Measurements from ENCODE around the gene ADAT3. TPM values are rescaled to one million over a fixed set of nuclear protein-coding genes. Genes with fewer than 3 reads are reported as not detected.
"Not testable (repeated sequence)": the region's sequence is repeated elsewhere in the genome, so short reads cannot be mapped to it uniquely, and the experiment has no call there.

Gene ADAT3
- total and polyA plus RNA-seq, 4 experiments from 2014 or later, result 1.4 to 4.9 (median 3.8) TPM

GRCh38 chr19:1873524-1874473, 31.4 kb upstream of the ADAT3 start:
- POLR2A ChIA-PET (ENCODE audit: partially characterized antibody), result interaction anchor here (3.3 to 4.1 kb wide), 3 partner anchors 8 to 23 kb away, joined by 33 to 60 read pairs (median 57); partner anchors contain the start of genes ABHD17A and KLF16
- Mint-ChIP-seq H3K27me3 (no peaks in the 10 kb centered on the region), H3K36me3 (peaks cover 3 to 27% of the 10 kb centered on the region in 2 donors), H3K9me3 (no peaks in the 10 kb centered on the region), H3K4me3 (peak overlapping the region; percentile 93 to 99 (median 98)), H3K27ac (peak overlapping the region; percentile 89 to 99 (median 98)), H3K4me1 (peaks cover 13 to 44% (median 20%) of the 10 kb centered on the region in 4 donors)
- Histone ChIP-seq H3K27me3 (ENCODE audit: insufficient read depth, low read length) (no peaks in the 10 kb centered on the region), H3K9me3 (ENCODE audit: control insufficient read depth in 1 of 2, low read length in 2 of 2) (no peaks in the 10 kb centered on the region), H3K4me1 (ENCODE audit: insufficient read depth, low read length) (peaks cover 37% of the 10 kb centered on the region), H3K36me3 (ENCODE audit: insufficient read depth, low read length) (no peaks in the 10 kb centered on the region), H3K4me3 (ENCODE audit: low read length in 2 of 2) (peak overlapping the region in 1 of 2 donors; percentile 97), H3K27ac (ENCODE audit: low read depth, low read length) (peak overlapping the region; percentile 92)
- CTCF ChIA-PET (ENCODE audit: partially characterized antibody), result interaction anchor here (1.0 to 1.5 kb wide), 3 partner anchors 9 to 35 kb away, joined by 3 to 12 read pairs (median 3); no protein-coding TSS in a partner anchor
- intact Hi-C loops (cut with micrococcal nuclease), result no loop called here
- DNase-seq, result peak in 1 of 5 donors; percentile 40

GRCh38 chr19:1874554-1875185, 30.5 kb upstream of the ADAT3 start:
- H3K36me3 Mint-ChIP-seq, result peaks cover 3 to 27% of the 10 kb centered on the region in 2 donors
- Histone ChIP-seq H3K36me3 (ENCODE audit: insufficient read depth, low read length) (no peaks in the 10 kb centered on the region), H3K4me1 (ENCODE audit: insufficient read depth, low read length) (peaks cover 37% of the 10 kb centered on the region), H3K4me3 (ENCODE audit: low read length in 2 of 2) (peak overlapping the region; percentile 94 to 97), H3K27ac (ENCODE audit: low read depth, low read length) (peak overlapping the region; percentile 92), H3K9me3 (ENCODE audit: control insufficient read depth in 1 of 2, low read length in 2 of 2) (no peaks in the 10 kb centered on the region), H3K27me3 (ENCODE audit: insufficient read depth, low read length) (no peaks in the 10 kb centered on the region)
- peak overlapping the region; percentile 93 to 99 (median 98) for H3K4me3 Mint-ChIP-seq
- H3K4me1 Mint-ChIP-seq, result peaks cover 13 to 44% (median 20%) of the 10 kb centered on the region in 4 donors
- intact Hi-C loops (cut with micrococcal nuclease), result no loop called here
- ChIA-PET POLR2A (ENCODE audit: partially characterized antibody) (interaction anchor here (0.8 to 4.1 kb wide), 11 partner anchors 9 to 68 kb away, joined by 3 to 60 read pairs (median 5); partner anchors contain the start of genes ABHD17A, ADAT3, KLF16 and SCAMP4), CTCF (ENCODE audit: partially characterized antibody) (interaction anchor here (0.7 to 2.9 kb wide), 7 partner anchors 8 to 55 kb away, joined by 3 to 12 read pairs (median 4); no protein-coding TSS in a partner anchor)
- DNase-seq, result peak; percentile 60 to 71 (median 63)
- peak overlapping the region; percentile 89 to 99 (median 98) for H3K27ac Mint-ChIP-seq
- H3K27me3 Mint-ChIP-seq, result no peaks in the 10 kb centered on the region
- H3K9me3 Mint-ChIP-seq, result no peaks in the 10 kb centered on the region

GRCh38 chr19:1875265-1875645, 29.9 kb upstream of the ADAT3 start:
- intact Hi-C loops (cut with micrococcal nuclease); H3K27me3 Mint-ChIP-seq; DNase-seq; H3K36me3 ChIP-seq (ENCODE audit: insufficient read depth, low read length); H3K9me3 Mint-ChIP-seq; H3K9me3 ChIP-seq (ENCODE audit: control insufficient read depth in 1 of 2, low read length in 2 of 2); H3K27me3 ChIP-seq (ENCODE audit: insufficient read depth, low read length): not testable (repeated sequence)
- H3K4me3 Mint-ChIP-seq, result peak overlapping the region; percentile 93 to 99 (median 98)
- peaks cover 12 to 44% (median 20%) of the 10 kb centered on the region in 4 donors for H3K4me1 Mint-ChIP-seq
- ChIA-PET CTCF (ENCODE audit: partially characterized antibody) (interaction anchor here (0.7 to 2.9 kb wide), 5 partner anchors 9 to 55 kb away, joined by 4 to 12 read pairs (median 4); no protein-coding TSS in a partner anchor), POLR2A (ENCODE audit: partially characterized antibody) (interaction anchor here (0.8 to 4.1 kb wide), 12 partner anchors 10 to 67 kb away, joined by 3 to 60 read pairs (median 6); partner anchors contain the start of genes ABHD17A, ADAT3, KLF16 and SCAMP4)
- H3K27ac Mint-ChIP-seq, result peak overlapping the region; percentile 89 to 99 (median 98)
- peaks cover 3 to 25% of the 10 kb centered on the region in 2 donors for H3K36me3 Mint-ChIP-seq
- Histone ChIP-seq H3K4me3 (ENCODE audit: low read length in 2 of 2) (peak overlapping the region; percentile 94 to 97), H3K4me1 (ENCODE audit: insufficient read depth, low read length) (peaks cover 40% of the 10 kb centered on the region), H3K27ac (ENCODE audit: low read depth, low read length) (peak overlapping the region; percentile 92)

- Histone ChIP-seq H3K9me3 (ENCODE audit: control insufficient read depth in 1 of 2, low read length in 2 of 2) (no peaks in the 10 kb centered on the region), H3K27me3 (ENCODE audit: insufficient read depth, low read length) (no peaks in the 10 kb centered on the region), H3K4me1 (ENCODE audit: insufficient read depth, low read length) (peaks cover 46% of the 10 kb centered on the region), H3K36me3 (ENCODE audit: insufficient read depth, low read length) (peaks cover 7% of the 10 kb centered on the region), H3K27ac (ENCODE audit: low read depth, low read length) (peak overlapping the region; percentile 92), H3K4me3 (ENCODE audit: low read length in 2 of 2) (peak overlapping the region; percentile 94 to 97)
- Mint-ChIP-seq H3K4me1 (peaks cover 12 to 43% (median 20%) of the 10 kb centered on the region in 4 donors), H3K9me3 (no peaks in the 10 kb centered on the region), H3K36me3 (peaks cover 3 to 23% of the 10 kb centered on the region in 2 donors), H3K4me3 (peak overlapping the region; percentile 93 to 99 (median 98)), H3K27ac (peak overlapping the region; percentile 89 to 99 (median 98)), H3K27me3 (no peaks in the 10 kb centered on the region)
- peak; percentile 80 to 87 (median 85) for DNase-seq
- ChIA-PET CTCF (ENCODE audit: partially characterized antibody) (interaction anchor here (0.7 to 2.9 kb wide), 8 partner anchors 9 to 54 kb away, joined by 3 to 12 read pairs (median 4); partner anchors contain the start of gene ABHD17A), POLR2A (ENCODE audit: partially characterized antibody) (interaction anchor here (0.5 to 4.1 kb wide), 22 partner anchors 9 to 276 kb away, joined by 3 to 60 read pairs (median 4); partner anchors contain the start of genes ABHD17A, ADAT3, AP3D1 and KLF16)
- intact Hi-C loops (cut with micrococcal nuclease), result loop anchor here (1.0 kb wide), 3 partner anchors 9 to 29 kb away; partner anchors contain the start of genes ABHD17A, ADAT3 and SCAMP4
These were observed 29.3 kb upstream of the ADAT3 start for GRCh38 chr19:1875646-1876495.

- H3K27me3 ChIP-seq (ENCODE audit: insufficient read depth, low read length); H3K9me3 Mint-ChIP-seq; H3K27me3 Mint-ChIP-seq; H3K9me3 ChIP-seq (ENCODE audit: control insufficient read depth in 1 of 2, low read length in 2 of 2); DNase-seq; H3K36me3 ChIP-seq (ENCODE audit: insufficient read depth, low read length): not testable (repeated sequence)
- peaks cover 3 to 21% of the 10 kb centered on the region in 2 donors for H3K36me3 Mint-ChIP-seq
- H3K4me3 ChIP-seq (ENCODE audit: low read length in 2 of 2), result peak overlapping the region; percentile 57 to 97
- CTCF ChIA-PET (ENCODE audit: partially characterized antibody), result interaction anchor here (0.8 to 2.9 kb wide), 4 partner anchors 8 to 18 kb away, joined by 3 to 9 read pairs (median 4); partner anchors contain the start of gene ABHD17A
- H3K4me3 Mint-ChIP-seq, result peak overlapping the region; percentile 88 to 99 (median 97)
- peaks cover 12 to 41% (median 20%) of the 10 kb centered on the region in 4 donors for H3K4me1 Mint-ChIP-seq
- H3K27ac Mint-ChIP-seq, result peak overlapping the region; percentile 88 to 97 (median 95)
- H3K27ac ChIP-seq (ENCODE audit: low read depth, low read length), result peak overlapping the region; percentile 92
- POLR2A ChIA-PET (ENCODE audit: partially characterized antibody), result interaction anchor here (0.5 to 4.1 kb wide), 17 partner anchors 8 to 275 kb away, joined by 3 to 60 read pairs (median 4); partner anchors contain the start of genes ABHD17A, AP3D1 and KLF16
- intact Hi-C loops (cut with micrococcal nuclease), result loop anchor here (1.0 kb wide), 3 partner anchors 9 to 29 kb away; partner anchors contain the start of genes ABHD17A, ADAT3 and SCAMP4
- H3K4me1 ChIP-seq (ENCODE audit: insufficient read depth, low read length), result peaks cover 44% of the 10 kb centered on the region
These were observed 28.5 kb upstream of the ADAT3 start for GRCh38 chr19:1876496-1877279.
